Ammon's horn (tissue), 1 donor: ENCODE results near the gene ZNF879.

ENCODE experiments used
- DNase-seq: peaks from one replicate; pipeline ENCODE4 v3.0.0-alpha.2; 2016; ENCODE audit warnings: low spot score

The ZNF879 gene

DNA sequence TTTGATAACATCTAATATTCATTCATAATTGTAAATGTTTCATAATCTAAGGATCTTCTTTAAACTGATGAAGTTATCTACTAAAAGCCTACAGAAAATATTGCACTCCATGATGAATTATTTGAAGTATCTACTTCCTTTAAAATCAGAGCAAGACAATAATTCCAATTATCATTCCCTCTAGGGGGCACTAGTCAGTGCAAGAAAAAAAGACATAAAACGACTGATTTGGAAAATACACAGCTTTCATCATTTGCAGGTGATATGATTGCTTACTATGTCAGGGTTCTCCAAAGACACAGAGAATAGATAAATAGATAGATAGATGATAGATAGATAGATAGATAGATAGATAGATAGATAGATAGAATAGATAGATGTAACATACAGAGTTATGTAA is 14.9 kb upstream of the ZNF879 start:
- no peak for DNase-seq

DNA sequence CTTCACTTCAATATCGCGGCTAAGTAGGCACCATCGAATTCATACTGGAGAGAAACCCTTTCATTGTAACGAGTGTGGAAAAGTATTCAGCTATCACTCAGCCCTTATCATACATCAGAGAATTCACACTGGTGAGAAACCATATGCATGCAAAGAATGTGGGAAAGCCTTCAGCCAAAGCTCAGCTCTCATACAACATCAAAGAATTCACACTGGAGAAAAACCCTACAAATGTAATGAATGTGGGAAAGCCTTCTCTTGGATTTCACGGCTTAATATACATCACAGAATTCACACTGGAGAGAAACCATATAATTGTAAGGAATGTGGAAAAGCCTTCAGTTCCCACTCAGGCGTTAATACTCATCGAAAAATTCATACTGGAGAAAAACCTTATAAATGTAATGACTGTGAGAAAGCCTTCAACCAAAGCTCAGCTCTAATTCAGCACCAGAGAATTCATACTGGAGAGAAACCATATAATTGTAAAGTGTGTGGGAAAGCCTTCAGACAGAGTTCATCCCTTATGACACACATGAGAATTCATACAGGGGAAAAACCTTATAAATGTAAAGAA is 9.5 kb downstream of the ZNF879 start:
- no peak for DNase-seq

DNA sequence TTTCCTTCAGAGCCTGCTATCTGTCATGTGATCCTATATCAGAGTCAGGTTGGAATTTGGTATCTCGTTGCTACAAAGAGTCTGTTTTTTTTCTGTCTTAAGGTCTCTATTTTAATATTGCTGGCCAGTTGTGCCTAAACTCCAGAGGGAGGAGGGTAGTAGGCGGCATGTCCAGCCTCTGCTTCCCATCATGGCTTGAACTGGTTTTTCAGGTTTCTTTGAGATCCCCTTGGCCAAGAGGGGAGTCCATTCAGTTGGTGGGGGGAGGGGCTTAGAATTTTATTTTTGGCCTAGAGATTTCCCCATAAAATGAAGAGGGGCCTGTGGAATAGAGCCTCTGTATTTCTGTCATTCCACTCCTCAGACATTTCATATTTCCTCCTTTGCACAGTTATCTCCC is 21.2 kb downstream of the ZNF879 start:
- DNase-seq: no peak

DNA sequence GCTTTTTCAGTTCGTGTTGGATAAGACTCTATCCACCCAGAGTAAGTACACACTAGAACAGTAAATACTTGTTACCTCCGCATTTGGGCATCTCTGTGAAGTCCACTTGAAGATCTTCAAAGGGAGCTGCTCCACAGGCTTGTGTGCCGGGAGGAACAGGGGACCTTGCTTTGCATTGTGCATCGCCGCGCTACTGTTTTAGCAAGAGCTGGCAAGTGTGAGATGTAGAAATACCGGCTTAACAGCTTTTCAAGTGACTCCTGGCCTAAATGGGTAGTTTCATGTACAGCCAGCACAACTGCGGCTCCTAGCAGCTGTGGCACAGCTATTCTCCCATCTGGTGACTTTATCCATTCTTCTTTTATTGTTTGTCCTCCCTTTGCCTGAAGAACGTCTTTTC is 28.2 kb downstream of the ZNF879 start:
- DNase-seq: no peak

DNA sequence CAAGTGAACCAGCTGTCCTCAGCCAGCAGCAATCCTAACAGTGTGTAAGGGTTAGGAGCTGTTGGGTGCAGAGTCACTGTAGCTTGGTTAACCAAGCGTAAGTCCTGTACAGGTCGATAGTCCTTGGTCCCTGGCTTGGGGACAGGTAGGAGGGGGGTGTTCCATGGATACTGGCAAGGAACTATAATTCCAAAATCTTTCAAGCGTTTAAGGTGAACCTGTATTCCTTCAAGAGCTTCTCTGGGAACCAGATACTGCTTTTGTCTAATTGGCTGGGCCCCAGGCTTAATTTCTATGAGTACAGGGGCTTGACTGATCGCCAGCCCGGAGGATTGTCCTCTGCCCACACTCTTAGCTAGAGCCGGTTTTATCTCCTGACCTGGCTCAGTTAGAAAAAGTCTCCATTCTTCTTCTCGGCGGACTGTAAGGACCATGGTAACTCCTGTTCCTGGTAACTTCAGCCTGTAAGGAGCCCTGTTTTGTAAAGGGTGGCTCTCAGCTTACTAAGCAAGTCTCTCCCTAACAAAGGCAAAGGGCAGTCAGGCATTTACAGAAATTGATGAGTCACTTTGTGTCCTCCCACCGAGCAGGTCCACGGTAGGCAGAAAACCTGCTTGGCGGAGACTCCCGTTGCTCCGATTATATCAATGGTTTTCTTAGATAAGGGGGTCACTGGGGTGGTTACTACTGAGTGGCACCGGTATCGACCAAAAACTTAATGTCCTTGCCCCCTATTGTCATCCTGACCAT is 30.6 kb downstream of the ZNF879 start:
- no peak for DNase-seq

DNA sequence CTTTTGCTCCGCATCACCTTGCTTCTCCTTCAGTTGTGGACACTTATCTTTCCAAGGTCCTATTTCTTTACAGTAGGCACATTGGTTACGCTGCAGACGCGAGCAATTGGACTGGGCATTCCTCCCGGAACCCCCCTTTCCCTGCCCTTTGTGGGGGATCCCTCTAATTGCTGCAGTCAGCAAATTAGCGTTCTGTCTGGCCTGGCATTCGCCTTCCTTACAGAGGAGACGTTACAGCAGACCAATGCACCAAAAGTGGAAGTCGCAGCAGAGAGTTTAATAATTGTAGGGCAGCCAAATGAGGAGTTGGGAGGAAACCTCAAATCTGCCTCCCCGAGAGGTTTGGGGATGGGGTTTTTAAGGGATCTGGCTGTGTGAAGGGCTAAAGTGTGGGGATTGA is 31.3 kb downstream of the ZNF879 start:
- DNase-seq: no peak

DNA sequence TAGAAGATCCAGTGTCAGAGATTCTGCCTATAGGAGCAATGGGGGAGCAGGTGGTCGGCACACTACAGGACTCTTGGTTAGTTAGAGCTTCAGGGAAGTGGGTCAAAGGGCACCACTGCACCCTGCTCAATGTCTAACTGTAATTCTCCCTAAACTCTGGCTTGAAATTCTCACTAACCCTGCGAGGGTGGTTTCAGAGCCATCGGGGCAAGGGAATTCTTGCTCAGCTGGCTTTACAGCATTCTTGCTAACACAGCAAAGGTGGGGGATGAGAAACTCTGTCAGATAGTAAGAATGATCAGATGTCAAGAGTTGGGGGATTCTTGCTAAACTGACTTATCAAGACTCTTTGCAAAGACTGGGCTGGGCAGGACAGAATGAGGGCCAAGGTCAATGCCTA is 31.8 kb downstream of the ZNF879 start:
- no peak for DNase-seq

DNA sequence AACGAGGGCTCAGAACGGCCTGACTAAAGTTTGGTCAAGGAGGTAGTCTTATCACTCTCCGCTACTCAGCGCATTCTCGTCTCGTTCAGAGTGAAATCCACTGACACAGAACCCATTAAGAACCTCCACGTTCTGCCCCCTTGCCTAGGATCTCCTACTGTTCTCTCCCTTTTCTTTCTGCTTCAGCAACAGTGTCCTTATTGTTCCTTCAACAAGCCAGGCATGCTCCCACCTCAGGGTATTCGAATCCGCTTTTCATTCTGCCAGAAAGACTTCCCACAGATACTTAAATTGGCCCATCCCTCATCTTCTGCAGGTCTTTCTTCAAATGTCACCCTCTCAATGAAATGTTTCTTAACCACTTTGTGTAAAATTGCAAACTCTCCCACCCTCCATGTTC is 32.2 kb downstream of the ZNF879 start:
- DNase-seq: no peak

DNA sequence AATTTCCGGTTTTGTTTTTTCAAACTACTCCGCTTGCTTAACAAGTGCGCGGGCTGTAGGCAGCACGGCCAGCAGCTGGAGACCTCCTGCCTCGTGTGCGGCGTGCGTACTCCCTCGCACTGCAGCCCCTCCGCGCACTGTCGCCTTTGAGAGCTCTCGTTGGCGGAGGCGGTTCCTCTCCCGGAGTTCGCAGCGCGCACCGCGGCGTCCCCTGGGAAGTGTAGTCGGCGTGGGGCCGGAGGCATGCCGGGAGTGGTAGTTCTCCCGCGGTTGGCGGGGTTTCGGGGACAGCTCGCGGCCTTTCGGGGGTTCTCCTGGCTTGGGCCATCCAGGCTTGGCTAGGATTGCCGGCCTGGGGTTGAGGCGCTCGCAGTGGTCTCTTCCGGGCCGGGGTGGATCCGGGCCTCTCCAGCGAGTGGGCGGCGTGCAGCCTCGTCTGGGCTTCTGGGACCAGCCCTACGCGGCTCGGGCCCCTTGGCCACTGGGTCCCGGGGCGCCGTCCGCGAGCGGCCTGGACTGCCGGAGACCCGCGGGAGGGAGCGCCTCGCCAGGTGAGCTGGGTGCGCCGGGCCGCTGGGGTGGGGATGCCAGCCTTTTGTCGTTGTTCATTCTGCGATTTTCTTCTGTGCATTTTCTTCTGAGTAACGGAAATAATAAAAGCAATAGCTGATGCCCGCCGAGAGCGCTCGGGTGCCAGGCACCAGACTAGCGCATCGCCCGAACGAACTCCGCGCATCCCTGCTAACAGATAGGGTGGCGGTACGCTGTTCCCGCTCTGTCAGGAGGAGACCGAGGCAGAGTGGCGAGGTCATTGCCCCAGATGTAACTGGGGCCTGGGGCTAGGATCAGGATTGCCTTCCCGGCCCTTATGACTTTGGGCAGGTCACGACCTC is 36.8 kb downstream of the ZNF879 start, which contains the start of gene ZNF354C:
Gene ZNF354C (plus strand): TSS at position 258 of the 893 bp plus-strand sequence. CDS start 1,696 bp downstream, outside the sequence.
- peak; percentile 91 for DNase-seq

DNA sequence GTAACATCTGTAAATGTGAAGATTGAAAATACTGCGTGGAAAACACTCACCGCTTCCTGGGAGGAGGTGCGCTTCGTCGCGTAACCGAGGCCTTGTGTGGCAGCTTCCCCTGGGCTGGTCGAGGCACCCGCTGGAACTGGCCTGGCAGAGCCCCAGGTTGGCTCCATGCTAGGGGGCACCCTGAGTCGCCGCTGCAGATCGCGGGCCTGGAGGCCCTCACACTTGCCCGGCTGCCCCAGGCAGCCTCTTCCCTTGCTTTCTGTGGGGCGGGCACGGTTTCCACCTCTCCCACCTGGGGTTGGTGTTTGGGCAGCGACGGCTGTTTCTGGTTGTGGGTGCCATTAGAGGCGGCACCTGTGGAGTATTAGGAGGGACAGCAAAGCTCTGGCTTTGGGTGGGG is 37.4 kb downstream of the ZNF879 start:
- no peak for DNase-seq

DNA sequence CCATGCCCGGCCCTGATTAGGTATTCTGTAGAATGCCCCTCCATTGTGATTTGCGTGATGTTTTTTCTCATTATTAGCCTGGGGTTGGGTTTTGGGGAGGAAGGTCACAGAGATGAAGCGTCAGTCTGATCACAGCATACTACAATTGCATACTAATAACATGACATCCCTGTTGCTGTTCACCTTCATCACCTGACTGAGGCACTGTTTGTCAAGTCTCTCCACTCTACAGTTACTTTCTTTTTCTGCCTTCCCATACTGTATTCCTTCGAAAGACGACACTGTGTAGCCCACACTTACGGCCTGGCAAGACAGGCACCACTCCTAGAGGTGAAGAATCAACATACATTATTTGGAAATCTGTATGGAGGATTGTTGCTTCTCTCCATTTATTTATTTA is 42.1 kb downstream of the ZNF879 start:
- DNase-seq: no peak

DNA sequence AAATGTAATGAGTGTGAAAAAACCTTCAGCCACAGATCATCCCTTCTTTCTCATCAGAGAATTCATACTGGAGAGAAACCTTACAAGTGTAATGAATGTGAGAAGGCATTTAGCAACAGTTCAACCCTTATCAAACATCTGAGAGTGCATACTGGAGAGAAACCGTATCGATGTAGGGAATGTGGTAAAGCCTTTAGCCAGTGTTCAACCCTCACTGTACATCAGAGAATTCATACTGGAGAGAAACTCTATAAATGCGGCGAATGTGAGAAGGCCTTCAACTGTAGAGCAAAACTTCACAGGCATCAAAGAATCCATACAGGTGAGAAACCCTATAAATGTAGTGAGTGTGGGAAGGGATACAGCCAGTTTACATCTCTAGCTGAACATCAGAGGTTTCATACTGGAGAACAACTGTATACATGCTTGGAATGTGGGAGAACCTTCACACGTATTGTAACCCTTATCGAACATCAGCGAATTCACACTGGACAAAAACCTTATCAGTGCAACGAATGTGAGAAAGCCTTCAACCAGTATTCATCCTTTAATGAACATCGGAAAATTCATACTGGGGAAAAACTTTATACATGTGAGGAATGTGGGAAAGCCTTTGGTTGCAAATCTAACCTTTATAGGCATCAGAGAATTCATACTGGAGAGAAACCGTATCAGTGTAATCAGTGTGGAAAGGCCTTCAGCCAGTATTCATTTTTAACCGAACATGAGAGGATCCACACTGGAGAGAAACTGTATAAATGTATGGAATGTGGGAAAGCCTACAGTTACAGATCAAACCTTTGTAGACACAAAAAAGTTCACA is 55.8 kb downstream of the ZNF879 start:
- no peak for DNase-seq

DNA sequence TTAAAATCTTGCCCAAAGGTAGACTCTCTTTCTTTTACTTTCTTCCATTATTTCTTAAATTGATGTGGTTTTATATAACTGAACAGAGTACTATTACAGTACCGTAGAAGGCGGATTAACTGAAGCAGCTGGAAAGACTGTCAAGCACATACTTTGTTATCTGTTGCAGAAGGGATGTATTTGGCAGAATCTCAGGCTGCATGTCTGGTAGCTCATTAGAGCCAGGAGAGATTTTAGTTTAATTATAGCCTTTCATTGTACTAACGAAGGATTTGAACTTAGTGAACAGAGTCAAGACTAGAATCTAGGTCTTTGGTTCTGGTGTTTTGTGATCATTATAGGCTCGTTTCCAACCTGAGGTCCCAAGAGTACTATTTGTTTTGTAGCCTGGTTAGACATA is 57.1 kb downstream of the ZNF879 start:
- no peak for DNase-seq
